HCT116 (cell line): ENCODE measurements around the gene CAMK2D. TPM values are rescaled to one million over a fixed set of nuclear protein-coding genes. Genes with fewer than 3 reads are reported as not detected.

Source experiments
- ATAC-seq: fragments of 200-7000 bp; cut with Tn5 transposase; 2 replicates; pipeline ENCODE4 v1.9.1; 2020; ENCODE audit warnings: mild to moderate bottlenecking, moderate library complexity
- BruUV-seq: library from RNA; stranded (reverse); fragments of 400-500 nt; replicated peaks from 2 replicates; lab custom pipeline; 2021; lab: Mats Ljungman, UMichigan
- CTCF ChIA-PET: fragments of 300-600 bp; sonication (Branson Sonifier 250); formaldehyde crosslinking; loops from one replicate; lab custom pipeline; 2021; ENCODE audit warnings: antibody characterized with exemption; lab: Charles Lee
- POLR2A ChIA-PET: fragments of 300-600, 350-600 bp; sonication (Branson Sonifier 250); formaldehyde crosslinking; loops from one replicate; lab custom pipeline; 2021; ENCODE audit warnings: antibody characterized with exemption; lab: Charles Lee
- RAD21 ChIA-PET, 2 experiments: fragments of 300-600 bp; sonication (Branson Sonifier 250); formaldehyde crosslinking; loops; one replicate each; lab custom pipeline; 2023; ENCODE audit warnings: low total read pairs in 2 of 2; ENCODE audit not compliant: uncharacterized antibody in 2 of 2, unreplicated experiment in 2 of 2, low non-redundant PET in 1 of 2; lab: Charles Lee
- DNase-seq: peaks from one replicate; pipeline ENCODE4 v3.0.0-alpha.2; 2010; ENCODE audit warnings: low read depth, low spot score
- H2AFZ ChIP-seq: fragments of 200-600 bp; shearing (Covaris generic), sonication (generic); 2 replicates; pipeline ENCODE4 v1.6.1; 2017; ENCODE audit warnings: low read depth, mixed run types, mixed read lengths, antibody characterized with exemption, low read length; ENCODE audit not compliant: poor library complexity, severe bottlenecking
- H3K27ac ChIP-seq: 2 replicates; pipeline ENCODE4 v1.5.1; 2012; ENCODE audit warnings: low read depth, low read length
- H3K27me3 ChIP-seq: fragments of 200-600 bp; sonication (generic); 2 replicates; pipeline ENCODE4 v1.6.1; 2016; ENCODE audit warnings: mixed run types, low read length, mixed read lengths; ENCODE audit not compliant: insufficient read depth
- H3K36me3 ChIP-seq, 2 experiments: fragments of 200-500 bp in 1 of 2; fragments of 200-600 bp in 1 of 2; sonication (Bioruptor generic) in 1 of 2; sonication (generic) in 1 of 2; 2 replicates each; pipeline versions ENCODE4 v1.5.1 to v1.6.1; 2014 to 2016; ENCODE audit warnings: low read length in 2 of 2, inconsistent platforms in 1 of 2, mixed read lengths in 1 of 2, mixed run types in 1 of 2; ENCODE audit not compliant: insufficient read depth in 2 of 2, control insufficient read depth in 1 of 2
- H3K4me1 ChIP-seq, 2 experiments: fragments of 200-600 bp in 1 of 2; sonication (generic) in 1 of 2; 2 replicates each; pipeline versions ENCODE4 v1.5.1 to v1.6.1; 2012 to 2017; ENCODE audit warnings: low read length in 2 of 2, inconsistent platforms in 1 of 2, mild to moderate bottlenecking in 1 of 2, mixed read lengths in 1 of 2, mixed run types in 1 of 2, moderate library complexity in 1 of 2; ENCODE audit not compliant: insufficient read depth in 2 of 2, control insufficient read depth in 1 of 2
- H3K4me2 ChIP-seq: fragments of 200-600 bp; sonication (generic); 2 replicates; pipeline ENCODE4 v1.6.1; 2017; ENCODE audit warnings: mixed run types, low read length, mixed read lengths
- H3K4me3 ChIP-seq, 2 experiments: fragments of 200-600 bp in 1 of 2; sonication (generic) in 1 of 2; replicated peaks in 1 of 2; 2 replicates each; pipeline ENCODE4 v1.5.1; 2011 to 2016; ENCODE audit warnings: low read length in 2 of 2, control low read depth in 1 of 2, low read depth in 1 of 2, mild to moderate bottlenecking in 1 of 2, mixed read lengths in 1 of 2, mixed run types in 1 of 2
- H3K79me2 ChIP-seq: fragments of 200-600 bp; sonication (generic); 2 replicates; pipeline ENCODE4 v1.6.1; 2017; ENCODE audit warnings: mild to moderate bottlenecking, mixed run types, low read length, moderate library complexity, mixed read lengths; ENCODE audit not compliant: insufficient read depth
- H3K9ac ChIP-seq: fragments of 200-600 bp; sonication (generic); 2 replicates; pipeline ENCODE4 v1.6.1; 2016; ENCODE audit warnings: low read length, mixed read lengths
- H3K9me2 ChIP-seq: fragments of 200-600 bp; sonication (generic), shearing (Covaris generic); 2 replicates; pipeline ENCODE4 v1.6.1; 2017; ENCODE audit warnings: mixed run types, mild to moderate bottlenecking, moderate library complexity; ENCODE audit not compliant: insufficient read depth
- H3K9me3 ChIP-seq, 2 experiments: fragments of 200-500 bp in 1 of 2; fragments of 200-600 bp in 1 of 2; sonication (Bioruptor generic) in 1 of 2; sonication (generic) in 1 of 2; 2 replicates each; pipeline ENCODE4 v1.6.1; 2014 to 2017; ENCODE audit warnings: low read length in 2 of 2, mixed read lengths in 2 of 2, inconsistent platforms in 1 of 2, low read depth in 1 of 2, mild to moderate bottlenecking in 1 of 2, mixed run types in 1 of 2, moderate library complexity in 1 of 2; ENCODE audit not compliant: control insufficient read depth in 1 of 2, insufficient read depth in 1 of 2
- H4K20me1 ChIP-seq: fragments of 200-600 bp; sonication (generic), shearing (Covaris generic); 2 replicates; pipeline ENCODE4 v1.6.1; 2017; ENCODE audit warnings: mixed run types, mild to moderate bottlenecking, moderate library complexity; ENCODE audit not compliant: insufficient read depth
- ATF3 ChIP-seq: IDR thresholded peaks from 2 replicates; pipeline ENCODE4 v1.6.1; 2012
- CBX3 ChIP-seq: IDR thresholded peaks from 2 replicates; pipeline ENCODE4 v1.6.1; 2012; ENCODE audit warnings: low read depth
- CEBPB ChIP-seq: IDR thresholded peaks from 2 replicates; pipeline ENCODE4 v1.6.1; 2012; ENCODE audit warnings: low read depth
- EZH2 ChIP-seq: fragments of 200-600 bp; sonication (generic); IDR thresholded peaks from 2 replicates; pipeline ENCODE4 v1.6.1; 2017; ENCODE audit warnings: antibody characterized with exemption, mixed run types
- FOSL1 ChIP-seq: IDR thresholded peaks from 2 replicates; pipeline ENCODE4 v1.6.1; 2012; ENCODE audit warnings: low read depth
- JUND ChIP-seq: IDR thresholded peaks from 2 replicates; pipeline ENCODE4 v1.6.1; 2012
- MAX ChIP-seq: IDR thresholded peaks from 2 replicates; pipeline ENCODE4 v1.6.1; 2012
- POLR2AphosphoS5 ChIP-seq: IDR thresholded peaks from 2 replicates; pipeline ENCODE4 v1.6.1; 2011; ENCODE audit warnings: mild to moderate bottlenecking, low read depth, low read length, moderate library complexity
- RAD21 ChIP-seq: IDR thresholded peaks from 2 replicates; pipeline ENCODE4 v1.6.1; 2012; ENCODE audit warnings: low read depth, mild to moderate bottlenecking
- REST ChIP-seq: IDR thresholded peaks from 2 replicates; pipeline ENCODE4 v1.6.1; 2012; ENCODE audit warnings: low read depth
- SIN3A ChIP-seq: IDR thresholded peaks from 2 replicates; pipeline ENCODE4 v1.6.1; 2012; ENCODE audit warnings: low read depth
- SP1 ChIP-seq: IDR thresholded peaks from 2 replicates; pipeline ENCODE4 v1.6.1; 2012; ENCODE audit warnings: low read depth
- SRF ChIP-seq: IDR thresholded peaks from 2 replicates; pipeline ENCODE4 v1.6.1; 2012; ENCODE audit warnings: low read depth
- YY1 ChIP-seq: IDR thresholded peaks from 2 replicates; pipeline ENCODE4 v1.6.1; 2011; ENCODE audit warnings: low read length, low read depth, moderate library complexity, mild to moderate bottlenecking; ENCODE audit not compliant: insufficient replicate concordance; ENCODE audit errors: extremely low read depth
- intact Hi-C: fragments of 100-400 bp; cut with micrococcal nuclease; formaldehyde crosslinking; loops from 2 replicates; pipeline ENCODE4 v1.10.0; 2022
- total RNA-seq: library from RNA; stranded (reverse); gene quantifications from one replicate; pipeline ENCODE4 v1.2.1, GENCODE V29; 2021; ENCODE audit not compliant: unreplicated experiment
- TF ChIP-seq, protein P1 (sequence below): IDR thresholded peaks from 2 replicates; pipeline ENCODE4 v1.6.1; 2011; ENCODE audit warnings: mild to moderate bottlenecking, low read length, moderate library complexity; ENCODE audit not compliant: insufficient replicate concordance; ENCODE audit errors: extremely low read depth

CAMK2D gene
- total RNA-seq, 1 experiment from 2014 or later: 67.0 TPM

GRCh38 chr4:113444386-113444785, 317.2 kb downstream of the CAMK2D start:
- RAD21 ChIA-PET: interaction anchor here in 1 of 2 experiments (1.1 kb wide), 1 partner anchor 24 kb away, joined by 3 read pairs; no protein-coding TSS in a partner anchor
- Histone ChIP-seq H2AFZ (no peak overlapping the region), H3K79me2 (no peaks in the 10 kb centered on the region), H3K4me1 (peaks cover 53 to 66% of the 10 kb centered on the region in 2 experiments), H3K4me3 (no peak overlapping the region), H4K20me1 (no peaks in the 10 kb centered on the region), H3K9me3 (no peaks in the 10 kb centered on the region), H3K36me3 (no peaks in the 10 kb centered on the region), H3K9ac (no peak overlapping the region; the same call in 1 of the 2 replicates), H3K4me2 (peak overlapping the region; percentile 68), H3K27me3 (no peaks in the 10 kb centered on the region), H3K27ac (peak overlapping the region; percentile 88), H3K9me2 (no peaks in the 10 kb centered on the region)
- TF ChIP-seq FOSL1 (peak; percentile 66), SP1 (peak; percentile 67), YY1 (no peak), JUND (peak; percentile 62), CBX3 (peak; percentile 12; the same call in 1 of the 2 replicates), CEBPB (peak; percentile 42)
- TF ChIP-seq, protein P1, sequence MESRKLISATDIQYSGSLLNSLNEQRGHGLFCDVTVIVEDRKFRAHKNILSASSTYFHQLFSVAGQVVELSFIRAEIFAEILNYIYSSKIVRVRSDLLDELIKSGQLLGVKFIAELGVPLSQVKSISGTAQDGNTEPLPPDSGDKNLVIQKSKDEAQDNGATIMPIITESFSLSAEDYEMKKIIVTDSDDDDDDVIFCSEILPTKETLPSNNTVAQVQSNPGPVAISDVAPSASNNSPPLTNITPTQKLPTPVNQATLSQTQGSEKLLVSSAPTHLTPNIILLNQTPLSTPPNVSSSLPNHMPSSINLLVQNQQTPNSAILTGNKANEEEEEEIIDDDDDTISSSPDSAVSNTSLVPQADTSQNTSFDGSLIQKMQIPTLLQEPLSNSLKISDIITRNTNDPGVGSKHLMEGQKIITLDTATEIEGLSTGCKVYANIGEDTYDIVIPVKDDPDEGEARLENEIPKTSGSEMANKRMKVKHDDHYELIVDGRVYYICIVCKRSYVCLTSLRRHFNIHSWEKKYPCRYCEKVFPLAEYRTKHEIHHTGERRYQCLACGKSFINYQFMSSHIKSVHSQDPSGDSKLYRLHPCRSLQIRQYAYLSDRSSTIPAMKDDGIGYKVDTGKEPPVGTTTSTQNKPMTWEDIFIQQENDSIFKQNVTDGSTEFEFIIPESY: no peak
- intact Hi-C loops: no loop called here
- CTCF ChIA-PET: interaction anchor here (1.1 to 1.3 kb wide), 2 partner anchors 49 to 103 kb away, joined by 3 to 7 read pairs; no protein-coding TSS in a partner anchor
- POLR2A ChIA-PET: interaction anchor here (1.2 to 1.6 kb wide), 4 partner anchors 8 to 24 kb away, joined by 3 to 8 read pairs (median 5); no protein-coding TSS in a partner anchor
- no TSS peak for BruUV-seq
- DNase-seq (no peak), ATAC-seq (no peak)

- H4K20me1 ChIP-seq: no peaks in the 10 kb centered on the region
- TF ChIP-seq POLR2AphosphoS5 (no peak), FOSL1 (no peak), ATF3 (no peak), JUND (no peak), MAX (no peak), SRF (no peak), CBX3 (no peak), RAD21 (no peak), SIN3A (no peak), CEBPB (no peak), YY1 (no peak), REST (no peak), EZH2 (no peak)
- TF ChIP-seq, all 23 proteins: peak for 0
- no peak overlapping the region for H2AFZ ChIP-seq
- 0 out of 2 replicates have a peak overlapping the region, but pooled peaks have one; percentile 9 for H3K4me2 ChIP-seq
- peak overlapping the region; percentile 88; the same call in 1 of the 2 replicates for H3K27ac ChIP-seq
- DNase-seq (no peak), ATAC-seq (no peak)
- H3K27me3 ChIP-seq: no peaks in the 10 kb centered on the region
- no peaks in the 10 kb centered on the region for H3K9me2 ChIP-seq
- intact Hi-C loops: no loop called here
- RAD21 ChIA-PET: no interaction called here
- H3K9ac ChIP-seq: no peak overlapping the region
- no TSS peak for BruUV-seq
- peaks cover 52 to 63% of the 10 kb centered on the region in 2 experiments for H3K4me1 ChIP-seq
- H3K36me3 ChIP-seq: no peaks in the 10 kb centered on the region
- CTCF ChIA-PET: no interaction called here
- no peaks in the 10 kb centered on the region for H3K9me3 ChIP-seq
- POLR2A ChIA-PET: no interaction called here
- H3K4me3 ChIP-seq: no peak overlapping the region
- no peaks in the 10 kb centered on the region for H3K79me2 ChIP-seq
These were observed 318.7 kb downstream of the CAMK2D start for GRCh38 chr4:113442826-113443225.
